G401 (cell line): ENCODE results near the gene ZBTB42. TPM values are rescaled to one million over a fixed set of nuclear protein-coding genes. Genes with fewer than 3 reads are reported as not detected.

Source experiments
- total RNA-seq: library from RNA; depleted of rRNA; stranded (reverse); fragments of >200 nt; shearing (Covaris generic); gene quantifications from 2 replicates; pipeline ENCODE4 v1.2.3, GENCODE V29; 2014; rRNA removed

The ZBTB42 gene
- total RNA-seq, 1 experiment from 2014 or later, result 14.3 TPM

Other genes starting within 250 kb of the ZBTB42 start
- gene C14orf180, start 221.3 kb upstream of the ZBTB42 start, total RNA-seq, result not detected in 2 replicates
- not detected in 2 replicates for gene TMEM179, start 196.3 kb upstream of the ZBTB42 start, total RNA-seq
- gene INF2, start 111.5 kb upstream of the ZBTB42 start, total RNA-seq, result 30.3 and 31.3 TPM in 2 replicates
- 18.3 and 19.5 TPM in 2 replicates for gene ADSS1, start 76.9 kb upstream of the ZBTB42 start, total RNA-seq
- gene SIVA1, start 48.0 kb upstream of the ZBTB42 start, total RNA-seq, result 207 and 294 TPM in 2 replicates
- gene AKT1, start 5.4 kb upstream of the ZBTB42 start, total RNA-seq, result 220 and 224 TPM in 2 replicates
- gene CEP170B, start 64.2 kb downstream of the ZBTB42 start, total RNA-seq, result 10.6 and 14.4 TPM in 2 replicates
- gene PLD4, start 123.8 kb downstream of the ZBTB42 start, total RNA-seq, result not detected in 2 replicates
- 17.0 and 31.1 TPM in 2 replicates for gene AHNAK2, start 177.3 kb downstream of the ZBTB42 start, total RNA-seq
- gene CLBA1, start 184.7 kb downstream of the ZBTB42 start, total RNA-seq, result 10.5 and 18.0 TPM in 2 replicates
- 69.8 and 83.1 TPM in 2 replicates for gene CDCA4, start 220.0 kb downstream of the ZBTB42 start, total RNA-seq